ENCODE results near the gene SCTR. TPM values are rescaled to one million over a fixed set of nuclear protein-coding genes. Genes with fewer than 3 reads are reported as not detected.

Gene SCTR
- total RNA-seq, 4 donors from 2014 or later: not detected

DNA sequence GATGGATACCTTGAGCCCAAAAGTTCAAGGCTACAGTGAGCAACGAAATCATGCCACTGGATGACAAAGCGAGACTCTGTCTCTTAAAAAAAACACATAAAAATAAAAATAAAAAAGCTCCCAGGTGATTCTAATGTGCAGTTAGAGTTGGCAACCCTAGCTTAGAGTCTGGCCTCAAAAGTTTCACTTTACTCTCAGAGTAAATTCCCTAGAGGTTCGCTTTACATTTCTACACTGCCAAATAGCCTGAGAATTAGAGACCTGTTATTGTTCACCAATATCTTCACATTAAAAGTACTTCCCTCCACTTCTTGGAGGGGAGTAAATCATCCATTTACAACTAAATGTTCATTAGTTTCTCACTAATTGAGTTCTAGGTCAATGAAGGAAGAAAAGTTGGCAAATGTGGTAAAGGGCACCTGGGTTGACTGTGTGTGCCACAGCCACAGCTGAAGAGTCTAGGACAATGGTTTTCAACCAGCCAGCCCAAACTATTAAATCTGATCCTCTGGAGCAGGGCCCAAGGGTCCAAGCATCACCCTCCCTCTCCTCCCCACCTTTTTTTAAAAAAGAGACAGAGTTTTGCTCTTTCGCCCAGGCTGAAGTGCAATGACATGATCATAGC lies 107.9 kb downstream of the SCTR start:
- no peak for TF ChIP-seq POLR2A (IDR thresholded peaks at IDR 0.05)
- TF ChIP-seq, protein P1, sequence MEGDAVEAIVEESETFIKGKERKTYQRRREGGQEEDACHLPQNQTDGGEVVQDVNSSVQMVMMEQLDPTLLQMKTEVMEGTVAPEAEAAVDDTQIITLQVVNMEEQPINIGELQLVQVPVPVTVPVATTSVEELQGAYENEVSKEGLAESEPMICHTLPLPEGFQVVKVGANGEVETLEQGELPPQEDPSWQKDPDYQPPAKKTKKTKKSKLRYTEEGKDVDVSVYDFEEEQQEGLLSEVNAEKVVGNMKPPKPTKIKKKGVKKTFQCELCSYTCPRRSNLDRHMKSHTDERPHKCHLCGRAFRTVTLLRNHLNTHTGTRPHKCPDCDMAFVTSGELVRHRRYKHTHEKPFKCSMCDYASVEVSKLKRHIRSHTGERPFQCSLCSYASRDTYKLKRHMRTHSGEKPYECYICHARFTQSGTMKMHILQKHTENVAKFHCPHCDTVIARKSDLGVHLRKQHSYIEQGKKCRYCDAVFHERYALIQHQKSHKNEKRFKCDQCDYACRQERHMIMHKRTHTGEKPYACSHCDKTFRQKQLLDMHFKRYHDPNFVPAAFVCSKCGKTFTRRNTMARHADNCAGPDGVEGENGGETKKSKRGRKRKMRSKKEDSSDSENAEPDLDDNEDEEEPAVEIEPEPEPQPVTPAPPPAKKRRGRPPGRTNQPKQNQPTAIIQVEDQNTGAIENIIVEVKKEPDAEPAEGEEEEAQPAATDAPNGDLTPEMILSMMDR (IDR thresholded peaks at IDR 0.05): no peak
- H3K27ac ChIP-seq: no peak overlapping the region
- peaks cover 0 to 3% (median 0%) of the 10 kb centered on the region in 3 donors for H3K9me3 ChIP-seq
- no peak for DNase-seq
- no peaks in the 10 kb centered on the region for H3K36me3 ChIP-seq
- 62 to 87% methylated on average over 3 to 4 of the region's 4 CpGs for WGBS, 2 donors
- intact Hi-C loops (cut with DNase I): no loop called here
- no peaks in the 10 kb centered on the region for H3K4me1 ChIP-seq
- no peak overlapping the region for H3K4me3 ChIP-seq
- no peaks in the 10 kb centered on the region for H3K27me3 ChIP-seq

DNA sequence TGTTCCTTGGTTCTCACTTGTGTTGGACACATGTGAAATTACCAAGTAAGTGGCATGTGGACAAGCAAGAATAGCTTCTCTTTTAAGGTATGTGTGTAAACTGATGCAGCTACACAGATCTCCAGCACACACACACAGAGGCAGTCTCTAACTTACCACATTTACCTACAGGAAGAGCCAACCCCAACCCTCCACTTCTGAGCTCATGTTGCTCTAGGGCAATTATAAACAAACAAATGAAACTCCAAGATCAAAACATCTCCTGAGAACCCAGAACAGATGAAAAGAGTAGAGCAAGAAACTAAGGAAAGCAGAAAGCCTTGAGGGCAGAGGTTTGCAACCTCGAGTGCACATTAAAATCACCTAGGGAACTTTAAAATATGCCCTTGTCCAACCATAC lies 108.7 kb downstream of the SCTR start:
- WGBS, 2 donors: 50 to 57% methylated on average over 1 of the region's 1 CpG
- H3K27ac ChIP-seq: no peak overlapping the region
- TF ChIP-seq, protein P1 (IDR thresholded peaks at IDR 0.05): no peak
- no peak for TF ChIP-seq POLR2A (IDR thresholded peaks at IDR 0.05)
- no peaks in the 10 kb centered on the region for H3K9me3 ChIP-seq
- H3K27me3 ChIP-seq: no peaks in the 10 kb centered on the region
- no peak for DNase-seq
- no peaks in the 10 kb centered on the region for H3K36me3 ChIP-seq
- intact Hi-C loops (cut with DNase I): no loop called here
- H3K4me3 ChIP-seq: no peak overlapping the region
- no peaks in the 10 kb centered on the region for H3K4me1 ChIP-seq

DNA sequence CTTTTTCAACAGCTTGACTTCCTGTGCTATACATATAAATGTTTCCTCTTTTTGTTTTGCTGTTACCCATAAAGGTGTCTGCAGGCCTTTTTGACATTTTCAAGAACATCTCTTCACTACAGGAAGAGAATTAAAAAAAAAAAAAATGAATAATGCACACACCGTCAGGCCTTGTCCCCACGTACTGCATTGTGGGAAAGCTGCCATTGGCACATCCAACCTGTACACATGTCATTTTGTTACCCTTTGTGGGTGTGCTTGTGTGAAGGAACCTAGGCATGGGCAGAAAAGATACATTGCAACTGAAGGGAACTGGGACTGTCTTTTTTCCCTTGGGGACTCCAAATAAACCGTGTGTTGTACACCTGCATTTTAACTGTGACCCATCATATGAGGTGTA lies 109.4 kb downstream of the SCTR start:
- no peak overlapping the region for H3K27ac ChIP-seq
- intact Hi-C loops (cut with DNase I): no loop called here
- TF ChIP-seq, protein P1 (IDR thresholded peaks at IDR 0.05): no peak
- no peak for TF ChIP-seq POLR2A (IDR thresholded peaks at IDR 0.05)
- no peak for DNase-seq
- H3K4me1 ChIP-seq: no peaks in the 10 kb centered on the region
- H3K36me3 ChIP-seq: no peaks in the 10 kb centered on the region
- no peaks in the 10 kb centered on the region for H3K27me3 ChIP-seq
- H3K9me3 ChIP-seq: no peaks in the 10 kb centered on the region
- H3K4me3 ChIP-seq: no peak overlapping the region
- 59 to 93% methylated on average over 3 of the region's 3 CpGs for WGBS, 2 donors

DNA sequence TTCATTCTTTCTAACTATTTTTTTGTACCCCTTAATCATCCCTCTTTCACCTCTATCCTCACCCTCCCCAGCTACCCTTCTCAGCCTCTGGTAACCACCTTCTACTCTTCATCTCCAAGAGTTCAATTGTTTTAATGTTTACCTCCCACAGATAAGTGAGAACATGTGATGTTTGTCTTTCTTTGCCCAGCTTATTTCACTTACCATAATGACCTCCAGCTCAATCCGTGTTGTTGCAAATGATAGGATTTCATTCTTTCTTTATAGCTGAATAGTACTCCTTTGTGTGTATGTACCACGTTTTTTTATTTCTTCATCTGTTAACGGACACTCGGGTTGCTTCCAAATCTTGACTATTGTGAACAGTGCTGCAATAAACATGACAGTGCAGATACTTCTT lies 114.8 kb downstream of the SCTR start:
- Histone ChIP-seq H3K36me3 (no peaks in the 10 kb centered on the region), H3K4me1 (peaks cover 0 to 13% (median 0%) of the 10 kb centered on the region in 3 donors), H3K4me3 (no peak overlapping the region), H3K27ac (no peak overlapping the region), H3K9me3 (no peaks in the 10 kb centered on the region), H3K27me3 (no peaks in the 10 kb centered on the region)
- WGBS, 2 donors: 56 to 72% methylated on average over 4 of the region's 4 CpGs
- intact Hi-C loops (cut with DNase I): loop anchor here (5.0 kb wide), 1 partner anchor 248 kb away; no protein-coding TSS in a partner anchor
- DNase-seq: no peak
- TF ChIP-seq POLR2A (IDR thresholded peaks at IDR 0.05): no peak
- TF ChIP-seq, protein P1 (IDR thresholded peaks at IDR 0.05): no peak

DNA sequence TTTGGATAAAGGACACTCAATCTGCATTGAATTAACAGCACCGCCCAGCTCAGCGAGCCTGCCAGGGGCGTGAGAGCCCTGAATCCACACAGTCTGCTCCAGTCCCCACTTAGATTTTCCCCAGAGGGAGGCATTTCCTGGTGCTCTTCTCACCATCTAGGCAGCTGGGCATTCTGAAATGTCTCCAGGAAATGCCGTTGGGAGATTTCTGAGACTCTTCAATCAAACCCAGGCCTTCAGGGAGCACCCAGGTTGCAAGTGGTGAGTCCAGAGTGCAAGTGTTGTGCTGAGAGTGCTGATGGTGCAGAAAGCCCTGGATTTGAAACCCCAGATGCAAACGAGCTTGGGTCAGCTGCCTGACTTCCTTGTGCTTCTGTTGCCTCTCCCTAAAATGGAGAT lies 116.1 kb downstream of the SCTR start:
- WGBS, 2 donors: 49 to 53% methylated on average over 5 of the region's 5 CpGs
- DNase-seq: no peak
- Histone ChIP-seq H3K27ac (no peak overlapping the region), H3K36me3 (no peaks in the 10 kb centered on the region), H3K4me3 (no peak overlapping the region), H3K27me3 (no peaks in the 10 kb centered on the region), H3K4me1 (peaks cover 0 to 13% (median 0%) of the 10 kb centered on the region in 3 donors), H3K9me3 (no peaks in the 10 kb centered on the region)
- intact Hi-C loops (cut with DNase I): loop anchor here (5.0 kb wide), 1 partner anchor 249 kb away; no protein-coding TSS in a partner anchor
- TF ChIP-seq POLR2A (IDR thresholded peaks at IDR 0.05): no peak
